ENCODE measurements around the gene KLK15. TPM values are rescaled to one million over a fixed set of nuclear protein-coding genes. Genes with fewer than 3 reads are reported as not detected.

KLK15 gene
- total and polyA plus RNA-seq, 2 of the 8 experiments (the other 6 are each of a cell fraction or from before 2014, with no cell fraction given): not detected

- no peaks in the 10 kb centered on the region for H3K79me2 ChIP-seq (ENCODE audit: control insufficient read depth in 1 of 2, insufficient read depth in 2 of 2, low read length in 2 of 2)
- H3K23ac ChIP-seq (ENCODE audit: insufficient read length): no peak overlapping the region
- H3K14ac ChIP-seq (ENCODE audit: insufficient read length): no peak overlapping the region
- H2BK5ac ChIP-seq (ENCODE audit: low read depth, low read length): no peak overlapping the region
- H4K91ac ChIP-seq (replicated peaks; ENCODE audit: insufficient read length, low read length): no peak overlapping the region
- H3K9me3 ChIP-seq (ENCODE audit: insufficient read depth in 2 of 2, low read depth in 1 of 2, low read length in 1 of 2): no peaks in the 10 kb centered on the region
- no peak overlapping the region for H3K9ac ChIP-seq (replicated peaks in 1 of 4; ENCODE audit: extremely low read depth in 1 of 4, low read depth in 3 of 4, low read length in 3 of 4)
- no peak overlapping the region for H2BK20ac ChIP-seq (ENCODE audit: low read length)
- H4K8ac ChIP-seq (ENCODE audit: extremely low read depth, insufficient read depth, low read length): no peak overlapping the region
- no peak overlapping the region for H2AFZ ChIP-seq (ENCODE audit: low read length)
- H3K79me1 ChIP-seq (ENCODE audit: low read depth, low read length): no peaks in the 10 kb centered on the region
- no peak overlapping the region for H3K56ac ChIP-seq (replicated peaks; ENCODE audit: insufficient read length, low read depth, low read length)
- peaks cover 0 to 22% (median 7%) of the 10 kb centered on the region in 4 experiments; a peak in 6 of 7 replicates for H3K27me3 ChIP-seq (replicated peaks in 1 of 4; ENCODE audit: control insufficient read depth in 3 of 4, extremely low read depth in 1 of 4, insufficient read depth in 3 of 4, low read length in 3 of 4)
- H3K4me2 ChIP-seq (ENCODE audit: insufficient read depth in 1 of 2, low read depth in 2 of 2, low read length in 2 of 2): no peak overlapping the region
- H3K23me2 ChIP-seq (ENCODE audit: low read depth, low read length): peaks cover 8% of the 10 kb centered on the region; the same call in 1 of the 2 replicates
- no peak overlapping the region for H2BK15ac ChIP-seq (ENCODE audit: low read length)
- H4K5ac ChIP-seq (ENCODE audit: insufficient read length, low read depth, low read length): no peak overlapping the region
- no peaks in the 10 kb centered on the region for H4K20me1 ChIP-seq (replicated peaks in 1 of 2; ENCODE audit: control insufficient read depth in 1 of 2, insufficient read depth in 2 of 2, low read length in 2 of 2)
- no peak overlapping the region for H2AK5ac ChIP-seq (ENCODE audit: low read depth, low read length)
- H3K36me3 ChIP-seq (ENCODE audit: control insufficient read depth in 2 of 4, insufficient read depth in 4 of 4, low read length in 3 of 4): no peaks in the 10 kb centered on the region
- no peak overlapping the region for H2BK120ac ChIP-seq (replicated peaks; ENCODE audit: low read depth, low read length)
- peaks cover 0 to 7% (median 2%) of the 10 kb centered on the region in 4 experiments; a peak in 3 of 7 replicates for H3K4me1 ChIP-seq (replicated peaks in 1 of 4; ENCODE audit: control insufficient read depth in 3 of 4, insufficient read depth in 4 of 4, low read length in 3 of 4)
- WGBS, 2 experiments (ENCODE audit: extremely low coverage in 1 of 2, insufficient coverage in 1 of 2, insufficient read length in 1 of 2, insufficient replicate concordance in 2 of 2, low coverage in 1 of 2, low lambda C conversion rate in 2 of 2, missing lambda C conversion rate in 1 of 2): 91% methylated on average over 10 of the region's 10 CpGs; no CpG with 5 or more reads in 1 of the 2 experiments
- no peak for FAIRE-seq
- no peak overlapping the region for H3K27ac ChIP-seq (ENCODE audit: low read depth, low read length)
- no peak overlapping the region for H3K18ac ChIP-seq (ENCODE audit: extremely low read depth, low read length)
- POLR2A ChIA-PET (ENCODE audit: partially characterized antibody): interaction anchor here (0.6 to 5.4 kb wide), 5 partner anchors 32 to 913 kb away, joined by 3 to 24 read pairs (median 5); no protein-coding TSS in a partner anchor
- no peak overlapping the region for H3K4ac ChIP-seq (replicated peaks; ENCODE audit: insufficient read length, low read depth, low read length)
- no peak for DNase-seq (ENCODE audit: low read depth in 1 of 2, low spot score in 2 of 2)
- CTCF ChIA-PET (ENCODE audit: partially characterized antibody): interaction anchor here (0.9 to 1.4 kb wide), 6 partner anchors 18 to 168 kb away, joined by 3 to 6 read pairs (median 4); partner anchors contain the start of gene KLK3
- H2BK12ac ChIP-seq (ENCODE audit: low read depth, low read length): peak overlapping the region; percentile 50; the same call in 1 of the 2 replicates
- H3K4me3 ChIP-seq (ENCODE audit: extremely low read depth in 1 of 4, insufficient read depth in 2 of 4, low read depth in 3 of 4, low read length in 4 of 4): no peak overlapping the region
- no peak for TF ChIP-seq POU5F1 (IDR thresholded peaks at IDR 0.05; ENCODE audit: low read depth, low read length)
- no peak for TF ChIP-seq TBP (IDR thresholded peaks at IDR 0.05; ENCODE audit: low read depth, low read length)
- no peak for TF ChIP-seq KDM4A (IDR thresholded peaks at IDR 0.05; ENCODE audit: low read depth, low read length, severe bottlenecking)
- TF ChIP-seq BCL11A (IDR thresholded peaks at IDR 0.05; ENCODE audit: low read depth in 2 of 2, low read length in 2 of 2): no peak
- TF ChIP-seq TAF7 (optimal IDR thresholded peaks at IDR 0.05; ENCODE audit: borderline replicate concordance, low read depth, low read length): no peak
- no peak for TF ChIP-seq EZH2 (IDR thresholded peaks at IDR 0.05; ENCODE audit: low read depth, low read length, severe bottlenecking)
- TF ChIP-seq POLR2AphosphoS5 (IDR thresholded peaks at IDR 0.05; ENCODE audit: low read depth, low read length): no peak
- TF ChIP-seq JUND (IDR thresholded peaks at IDR 0.05; ENCODE audit: low read length): no peak
- TF ChIP-seq SAP30 (IDR thresholded peaks at IDR 0.05; ENCODE audit: insufficient read depth, insufficient replicate concordance, low read length): no peak
- no peak for TF ChIP-seq USF2 (IDR thresholded peaks at IDR 0.05; ENCODE audit: low read length)
- no peak for TF ChIP-seq MAX (IDR thresholded peaks at IDR 0.05)
- TF ChIP-seq BRCA1 (IDR thresholded peaks at IDR 0.05; ENCODE audit: low read depth, low read length): no peak
- no peak for TF ChIP-seq HDAC6 (IDR thresholded peaks at IDR 0.05; ENCODE audit: low read depth, low read length)
Observed at GRCh38 chr19:50837300-50837699, 3.9 kb upstream of the KLK15 start.

Measured in H1 (cell line).